HG03025 (cell line): ENCODE results near the gene RALGAPA2.

Experiments used
- ATAC-seq: cut with Tn5 transposase; IDR thresholded peaks from one replicate; pipeline ENCODE4 v1.9.1; 2021; ENCODE audit warnings: mild to moderate bottlenecking, moderate library complexity; ENCODE audit not compliant: unreplicated experiment, low FRiP score

RALGAPA2 gene

DNA sequence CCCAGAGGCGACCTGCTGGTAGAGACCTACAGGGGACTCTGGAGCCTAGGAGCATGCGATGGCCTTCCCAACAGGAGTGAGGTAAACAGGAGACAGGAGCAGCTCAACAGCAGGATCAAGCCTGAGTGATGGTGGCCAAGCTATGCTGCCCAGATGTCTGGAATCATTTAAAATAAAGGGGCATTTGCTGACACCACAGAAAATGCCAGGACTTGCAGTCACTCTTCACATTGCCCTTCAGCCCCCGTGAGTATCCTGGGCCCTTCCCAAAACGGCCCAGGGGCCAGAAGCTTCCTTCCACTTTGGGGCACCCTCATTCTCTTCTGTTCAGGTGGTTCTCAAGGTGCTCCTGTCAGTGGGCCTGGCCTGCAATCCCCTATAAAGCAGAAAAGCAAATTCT lies 321.3 kb downstream of the RALGAPA2 start:
- no peak for ATAC-seq

DNA sequence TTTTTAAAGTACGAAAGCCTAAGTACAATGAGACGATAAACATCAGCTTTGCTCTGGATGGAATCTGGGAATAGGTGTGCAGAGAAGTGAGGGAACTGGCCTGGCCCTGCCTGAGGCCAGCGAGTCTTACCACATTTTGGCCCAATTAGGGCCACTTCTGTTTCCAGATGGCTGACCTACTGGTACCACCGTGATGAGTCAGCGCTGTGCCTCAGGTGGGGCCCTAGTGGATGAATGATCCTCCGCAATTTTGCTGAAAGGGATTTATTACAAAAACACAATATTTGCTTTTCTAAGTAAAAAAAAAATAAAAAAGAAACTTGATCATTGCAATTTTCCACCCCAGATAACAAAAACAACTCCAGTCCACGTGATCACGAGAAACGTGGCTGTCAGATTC lies 322.1 kb downstream of the RALGAPA2 start:
- ATAC-seq: no peak

DNA sequence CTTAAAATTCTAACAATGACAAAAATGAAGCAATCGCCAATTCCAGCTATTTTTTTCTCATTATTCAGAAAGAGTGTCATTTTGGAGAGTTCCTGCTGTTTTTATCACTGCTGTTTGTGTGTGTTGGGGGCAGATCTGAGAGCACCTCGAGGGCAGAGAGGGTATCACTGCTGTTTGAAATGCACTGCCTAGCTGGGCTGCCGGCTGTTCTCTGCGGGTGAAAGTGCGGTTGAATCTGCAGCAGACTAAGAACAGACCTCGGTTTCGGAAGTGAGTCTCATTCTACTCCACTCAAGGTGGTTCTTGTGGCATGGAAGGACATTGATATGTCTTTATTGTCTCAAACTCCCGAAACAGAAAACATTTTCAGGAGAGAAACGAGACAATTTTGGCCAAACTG lies 326.3 kb downstream of the RALGAPA2 start:
- ATAC-seq: no peak

DNA sequence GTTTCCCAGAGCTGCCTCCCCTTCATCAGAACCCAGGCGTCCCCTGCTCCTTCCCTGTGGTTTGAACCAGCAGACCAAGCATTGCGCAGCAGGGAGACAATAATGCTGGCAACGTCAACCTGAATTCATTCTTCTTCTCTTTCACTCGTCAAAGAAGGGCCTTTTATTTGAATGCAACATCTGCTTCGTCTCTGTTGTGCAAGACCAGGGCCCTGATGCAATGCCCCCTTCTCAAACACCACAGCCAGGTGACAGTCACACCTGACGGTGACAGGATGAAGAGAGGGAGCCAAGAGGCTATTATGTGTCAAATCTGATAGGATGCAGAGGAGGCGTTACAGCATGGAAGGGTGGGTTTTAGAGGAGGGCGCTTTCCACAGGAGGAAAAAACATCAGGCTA lies 336.6 kb downstream of the RALGAPA2 start:
- no peak for ATAC-seq

GRCh38 chr20:20373091-20373571 lies 339.3 kb downstream of the RALGAPA2 start:
- no peak for ATAC-seq

DNA sequence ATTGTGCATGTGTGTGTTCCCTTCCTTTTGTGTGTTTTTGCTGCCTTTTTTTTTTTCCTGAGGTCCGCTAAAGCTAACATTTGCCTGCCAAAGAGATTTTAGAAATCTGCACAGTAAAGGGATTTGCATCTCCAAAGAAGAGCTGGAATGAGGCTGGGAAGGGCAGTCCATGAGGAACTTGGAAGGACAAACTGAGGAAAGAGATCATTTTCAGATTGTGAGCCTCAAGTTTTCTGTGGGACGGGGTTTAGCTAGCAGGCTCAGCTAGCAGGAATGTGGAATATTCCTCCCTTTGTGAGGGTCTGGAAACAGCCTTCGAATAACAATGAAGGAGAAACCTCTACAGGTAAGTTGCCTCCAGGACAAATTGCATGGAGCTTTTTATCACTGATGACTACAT lies 340.8 kb downstream of the RALGAPA2 start:
- ATAC-seq: no peak

GRCh38 chr20:20371083-20371482 lies 341.4 kb downstream of the RALGAPA2 start:
- ATAC-seq: no peak

DNA sequence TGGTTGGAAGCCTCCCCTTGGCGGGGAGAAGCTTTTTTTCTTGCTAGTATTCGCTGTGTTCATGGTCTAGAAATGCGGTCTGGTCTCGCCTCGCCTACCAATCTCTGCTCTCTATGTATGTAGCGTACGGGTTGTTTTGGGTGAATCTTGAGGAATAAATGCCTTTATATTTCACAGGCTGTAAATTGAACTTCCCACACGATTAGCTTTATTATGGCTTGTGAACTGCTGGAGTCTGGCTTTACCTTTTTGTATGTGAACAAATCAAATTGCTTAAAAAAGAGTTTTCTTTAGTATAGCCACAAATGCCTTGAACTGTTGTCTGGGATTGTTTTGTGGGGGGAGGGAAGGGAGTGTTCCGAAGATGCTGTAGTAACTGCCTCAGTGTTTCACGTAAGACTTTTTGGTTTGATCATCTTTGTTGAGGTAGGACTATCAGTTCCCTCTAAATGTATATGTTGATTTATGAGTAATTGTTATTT lies 342.3 kb downstream of the RALGAPA2 start:
- ATAC-seq: no peak

DNA sequence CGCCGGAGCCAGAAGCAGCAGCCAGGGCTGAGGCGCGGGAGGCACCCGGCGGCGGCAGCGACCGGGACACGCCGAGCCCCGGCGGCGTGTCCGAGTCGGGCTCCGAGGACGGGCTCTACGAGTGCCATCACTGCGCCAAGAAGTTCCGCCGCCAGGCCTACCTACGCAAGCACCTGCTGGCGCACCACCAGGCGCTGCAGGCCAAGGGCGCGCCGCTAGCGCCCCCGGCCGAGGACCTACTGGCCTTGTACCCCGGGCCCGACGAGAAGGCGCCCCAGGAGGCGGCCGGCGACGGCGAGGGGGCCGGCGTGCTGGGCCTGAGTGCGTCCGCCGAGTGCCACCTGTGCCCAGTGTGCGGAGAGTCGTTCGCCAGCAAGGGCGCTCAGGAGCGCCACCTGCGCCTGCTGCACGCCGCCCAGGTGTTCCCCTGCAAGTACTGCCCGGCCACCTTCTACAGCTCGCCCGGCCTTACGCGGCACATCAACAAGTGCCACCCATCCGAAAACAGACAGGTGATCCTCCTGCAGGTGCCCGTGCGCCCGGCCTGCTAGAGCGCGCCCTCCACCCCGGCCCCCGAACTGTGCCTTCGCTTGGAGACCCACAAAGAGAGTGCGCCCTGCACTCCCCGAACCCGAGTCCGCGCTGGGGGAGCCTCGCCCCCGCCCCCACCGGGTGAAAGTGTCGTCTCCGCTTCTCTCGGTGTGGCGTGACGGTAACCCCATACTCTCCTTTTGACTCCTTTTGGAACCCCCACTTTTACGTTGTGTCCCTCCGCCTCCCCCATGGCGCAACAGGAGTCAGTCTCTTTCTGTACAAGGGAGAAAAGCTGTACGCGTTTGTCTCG lies 343.0 kb downstream of the RALGAPA2 start:
- ATAC-seq: no peak

GRCh38 chr20:20368418-20369249 lies 343.8 kb downstream of the RALGAPA2 start:
- ATAC-seq: no peak

GRCh38 chr20:20367575-20368417 lies 344.6 kb downstream of the RALGAPA2 start, which contains the start of gene INSM1:
INSM1 (plus strand) TSS chr20:20368104; CDS start chr20:20368268, 164 bp downstream.
- no peak for ATAC-seq

DNA sequence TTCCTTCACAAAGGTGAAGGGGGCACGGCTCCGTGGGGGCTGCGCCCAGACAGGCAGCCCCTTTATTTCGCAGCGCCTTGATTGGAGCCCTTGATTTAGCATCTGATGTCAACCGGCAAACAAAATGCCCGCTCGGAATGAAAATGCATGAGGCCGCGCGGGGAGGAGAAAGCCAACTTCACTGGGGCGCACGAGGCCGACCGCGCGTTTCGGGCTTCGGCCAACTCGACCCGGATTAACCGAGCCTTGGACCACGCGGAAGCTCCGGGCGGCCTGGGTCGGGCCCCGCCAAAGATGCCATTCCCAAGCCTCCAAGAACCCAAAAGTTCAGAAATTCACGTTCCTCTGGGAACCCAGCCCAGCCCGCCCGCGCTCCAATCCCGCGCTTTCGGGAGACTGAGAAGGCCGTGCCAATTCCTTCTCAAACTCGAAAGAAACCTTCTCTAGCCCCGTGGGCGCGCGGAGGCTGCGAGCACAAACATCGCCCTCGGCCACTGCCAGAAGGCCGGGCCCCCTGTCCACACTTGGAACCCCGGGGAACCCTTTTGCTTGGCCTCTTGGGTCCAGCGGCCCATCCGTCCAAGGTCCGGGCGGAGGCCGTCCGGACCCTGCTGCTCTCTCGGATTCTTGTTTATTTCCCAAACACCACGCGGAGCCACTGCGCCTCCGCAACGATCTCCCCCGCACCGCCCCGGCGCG lies 345.4 kb downstream of the RALGAPA2 start:
- ATAC-seq: no peak

- ATAC-seq: no peak
Observed at GRCh38 chr20:20366551-20366875, 345.9 kb downstream of the RALGAPA2 start.

DNA sequence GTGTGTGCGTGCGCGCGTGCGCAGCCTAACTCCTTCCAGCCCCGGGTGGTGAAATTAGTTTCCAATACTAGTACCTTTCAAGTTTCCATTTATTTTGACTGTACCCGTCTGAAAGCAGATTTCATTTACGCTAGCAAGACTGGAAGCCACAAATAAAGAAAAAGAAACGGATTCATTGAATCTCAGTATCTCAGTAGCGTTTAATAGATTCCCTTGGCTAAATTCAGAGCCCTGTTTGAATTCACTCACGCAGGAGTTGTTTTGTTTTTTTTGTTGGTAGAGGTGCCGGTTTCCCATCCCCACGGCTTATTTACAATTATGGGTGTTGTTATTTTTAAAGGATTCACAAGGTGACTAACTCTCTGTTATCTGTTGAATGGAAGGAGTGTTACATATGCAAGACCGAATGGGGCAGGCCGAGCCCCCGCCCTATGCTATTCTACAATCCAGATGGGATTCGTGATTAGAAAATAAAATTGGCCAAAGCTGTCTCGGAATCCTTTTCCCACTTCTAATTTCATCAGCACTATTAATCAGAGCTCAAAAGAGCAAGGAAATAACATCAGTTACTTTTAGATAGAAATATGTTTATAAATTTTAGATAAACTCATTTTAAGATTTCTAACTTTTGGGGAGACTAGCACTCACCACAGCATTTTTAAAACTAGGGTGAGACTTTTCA lies 346.8 kb downstream of the RALGAPA2 start:
- no peak for ATAC-seq

GRCh38 chr20:20364593-20365479 lies 347.6 kb downstream of the RALGAPA2 start:
- ATAC-seq: no peak

DNA sequence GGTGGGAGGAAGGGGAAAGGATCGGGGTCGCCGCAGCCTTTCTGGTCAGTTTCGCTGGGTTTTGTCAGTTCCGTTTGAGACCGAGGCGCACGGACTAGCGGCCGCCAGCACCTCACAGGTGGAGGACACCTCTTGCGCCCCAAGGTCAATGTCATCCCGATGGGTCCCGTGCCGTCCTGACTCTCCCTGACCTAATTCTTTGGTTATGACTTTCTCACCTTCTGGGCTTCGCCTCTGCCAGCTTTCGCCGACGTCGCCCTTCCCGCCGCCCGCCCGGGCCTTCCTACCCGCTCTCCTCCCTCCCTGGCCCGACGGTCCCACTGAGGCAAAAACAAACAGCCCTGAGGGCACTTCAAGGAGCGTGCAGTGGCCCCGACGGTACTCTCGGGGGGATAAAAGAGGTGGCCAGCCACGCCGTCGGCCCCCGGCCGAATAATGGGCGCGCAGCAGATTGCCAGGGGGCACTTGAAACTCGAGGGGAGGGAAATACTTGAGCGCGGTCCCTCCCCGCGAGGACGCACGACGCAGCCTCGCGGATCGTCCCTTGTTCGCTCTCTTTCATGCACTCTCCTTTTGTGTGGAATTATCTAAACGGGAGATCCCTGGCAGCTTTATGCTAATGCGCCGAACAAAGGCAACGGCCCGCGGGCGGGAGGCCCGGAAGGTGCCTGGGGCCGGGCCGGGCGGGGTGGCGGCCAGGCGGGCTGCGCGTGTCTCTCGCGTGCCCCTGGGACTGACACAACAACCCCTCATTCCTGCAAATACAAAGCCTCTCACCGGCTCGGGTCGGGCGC lies 348.4 kb downstream of the RALGAPA2 start:
- no peak for ATAC-seq

DNA sequence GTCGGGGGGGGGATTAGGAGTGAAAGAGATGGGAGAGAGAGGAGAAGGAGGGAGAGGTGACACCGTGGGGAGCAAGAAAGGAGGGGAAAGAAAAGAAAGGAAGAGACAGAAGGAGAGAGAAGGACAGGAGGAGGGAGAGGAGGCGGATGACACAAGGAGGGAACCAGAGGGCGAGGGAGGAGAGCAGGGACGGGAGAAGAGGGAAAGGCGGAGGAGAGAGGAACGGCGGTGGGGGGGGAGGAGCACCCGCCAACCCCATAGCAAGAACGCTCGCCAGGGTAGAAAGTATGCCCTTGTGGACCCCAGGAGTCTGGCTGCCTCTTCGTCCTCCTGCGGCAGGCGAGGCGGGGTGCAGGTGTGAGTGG lies 349.0 kb downstream of the RALGAPA2 start:
- no peak for ATAC-seq
